HT1080 (cell line): ENCODE data around the gene MIB2. TPM values are rescaled to one million over a fixed set of nuclear protein-coding genes. Genes with fewer than 3 reads are reported as not detected.
"Not testable (repeated sequence)": the region's sequence is repeated elsewhere in the genome, so short reads cannot be mapped to it uniquely, and the experiment has no call there.

Experiments used
- DNase-seq: peaks from one replicate; pipeline ENCODE4 v3.0.0-alpha.2; 2015; ENCODE audit warnings: low read depth
- polyA plus RNA-seq, 2 experiments: library from polyadenylated mRNA; depleted of rRNA; stranded (reverse); fragments of >200 nt; gene quantifications; 2 replicates each; pipeline ENCODE4 v1.2.3, GENCODE V29; 2015
- total RNA-seq: library from RNA; depleted of rRNA; stranded (reverse); fragments of >200 nt; shearing (Covaris generic); gene quantifications from 2 replicates; pipeline ENCODE4 v1.2.3, GENCODE V29; 2014; rRNA removed

Gene MIB2
- total RNA-seq = 11.0 and 12.6 TPM in 2 replicates
- 8.5 and 11.9 TPM in 2 replicates for polyA plus RNA-seq (2015; cell fraction: cytosol; rRNA removed)
- 62.4 and 67.7 TPM in 2 replicates for polyA plus RNA-seq (2015; cell fraction: nucleus; rRNA removed)

GRCh38 chr1:1615256-1616044, at the start of gene MIB2:
Gene MIB2 (plus strand): TSS chr1:1615500. CDS start chr1:1623453, 7,953 bp downstream.
- peak; percentile 90 for DNase-seq

- DNase-seq = no peak
Measured at GRCh38 chr1:1567152-1567875, 48.0 kb upstream of the MIB2 start.

- no peak for DNase-seq
Measured at GRCh38 chr1:1567891-1568291, 47.4 kb upstream of the MIB2 start.

GRCh38 chr1:1569341-1569740, 46.0 kb upstream of the MIB2 start:
- no peak for DNase-seq

- DNase-seq = peak; percentile 56
Measured at GRCh38 chr1:1573843-1574720, 41.2 kb upstream of the MIB2 start.

GRCh38 chr1:1574721-1575537, 40.4 kb upstream of the MIB2 start, which contains the start of gene SSU72:
Gene SSU72 (minus strand): TSS chr1:1574863. CDS start chr1:1574557, 306 bp downstream.
- peak; percentile 83 for DNase-seq

- no peak for DNase-seq
Measured at GRCh38 chr1:1577367-1578011, 37.8 kb upstream of the MIB2 start.

- DNase-seq = no peak
Measured at GRCh38 chr1:1578371-1578940, 36.8 kb upstream of the MIB2 start.

GRCh38 chr1:1582585-1583346, 32.5 kb upstream of the MIB2 start:
- no peak for DNase-seq

- no peak for DNase-seq
Measured at GRCh38 chr1:1583347-1584010, 31.8 kb upstream of the MIB2 start.

- DNase-seq = peak; percentile 48
Measured at GRCh38 chr1:1591452-1591851, 23.8 kb upstream of the MIB2 start.

- DNase-seq = no peak
Measured at GRCh38 chr1:1593834-1594601, 21.3 kb upstream of the MIB2 start.

- DNase-seq = no peak
Measured at GRCh38 chr1:1594602-1595260, 20.6 kb upstream of the MIB2 start.

- DNase-seq = not testable (repeated sequence)
Measured at GRCh38 chr1:1595341-1595740, 20.0 kb upstream of the MIB2 start.

- no peak for DNase-seq
Measured at GRCh38 chr1:1596493-1597274, 18.6 kb upstream of the MIB2 start.
